Prostate gland (tissue), 2 donors: ENCODE data around the gene SMYD3. TPM values are rescaled to one million over a fixed set of nuclear protein-coding genes. Genes with fewer than 3 reads are reported as not detected.

Experiments used
- DNase-seq: peaks from one replicate; pipeline ENCODE4 v3.0.0-alpha.2; 2019; ENCODE audit warnings: low spot score
- H3K27ac ChIP-seq, 2 donors: fragments of 200-600 bp; sonication (generic); 2 replicates each; pipeline ENCODE4 v1.5.1; 2017 to 2019
- H3K27me3 ChIP-seq: fragments of 200-600 bp; sonication (generic); replicated peaks from 2 replicates; pipeline ENCODE4 v1.5.1; 2019; ENCODE audit not compliant: insufficient read depth
- H3K36me3 ChIP-seq, 2 donors: fragments of 200-600 bp; sonication (generic); 1 replicate in 1 of 2; 2 replicates in 1 of 2; pipeline versions ENCODE4 v1.5.1 to v1.8.1; 2017 to 2019
- H3K4me1 ChIP-seq: fragments of 200-600 bp; sonication (generic); replicated peaks from 2 replicates; pipeline ENCODE4 v1.5.1; 2019
- H3K4me3 ChIP-seq, 2 donors: fragments of 200-600 bp; sonication (generic); 2 replicates each; pipeline ENCODE4 v1.5.1; 2017 to 2019
- H3K9me3 ChIP-seq: fragments of 200-600 bp; sonication (generic); 2 replicates; pipeline ENCODE4 v1.5.1; 2017
- CTCF ChIP-seq, 4 experiments: fragments of 200-600 bp in 2 of 4; fragments of 450-650 bp in 2 of 4; sonication (generic) in 2 of 4; IDR thresholded peaks; 1 replicate in 3 of 4; 2 replicates in 1 of 4; pipeline ENCODE4 v1.5.1; 2016 to 2019; ENCODE audit warnings: antibody characterized with exemption in 4 of 4, mild to moderate bottlenecking in 2 of 4, moderate library complexity in 2 of 4
- POLR2A ChIP-seq: fragments of 450-650 bp; IDR thresholded peaks from one replicate; pipeline ENCODE4 v1.6.1; 2016; ENCODE audit warnings: antibody characterized with exemption, mild to moderate bottlenecking
- POLR2AphosphoS5 ChIP-seq: sonication (generic); formaldehyde crosslinking; IDR thresholded peaks from one replicate; pipeline ENCODE4 v1.6.1; 2017; ENCODE audit warnings: antibody characterized with exemption
- WGBS: methylation state at CpG from one replicate; pipeline ENCODE4 v1.1.5; 2018; 5-methylcytosine and 5-hydroxymethylcytosine counted together
- intact Hi-C: fragments of 100-400 bp; cut with DNase I; formaldehyde crosslinking; loops from one replicate; pipeline ENCODE4 v1.14.2; 2022
- total RNA-seq, 2 donors: library from RNA; depleted of rRNA; stranded (reverse); fragments of >200 nt; gene quantifications; one replicate each; pipeline ENCODE4 v1.1.0, GENCODE V29; 2016

The SMYD3 gene
- total RNA-seq, 2 donors from 2014 or later: 19.8 to 23.9 TPM

GRCh38 chr1:245856944-245857531 is 650.0 kb downstream of the SMYD3 start:
- H3K27ac ChIP-seq: no peak overlapping the region
- H3K4me3 ChIP-seq: no peak overlapping the region
- no peaks in the 10 kb centered on the region for H3K27me3 ChIP-seq
- intact Hi-C loops: no loop called here
- no peaks in the 10 kb centered on the region for H3K9me3 ChIP-seq
- no peaks in the 10 kb centered on the region for H3K4me1 ChIP-seq
- no peaks in the 10 kb centered on the region for H3K36me3 ChIP-seq
- DNase-seq: no peak
- TF ChIP-seq POLR2A: no peak
- no peak for TF ChIP-seq CTCF (IDR thresholded peaks at IDR 0.05)
- TF ChIP-seq POLR2AphosphoS5: no peak
- WGBS: 73% methylated on average over 13 of the region's 13 CpGs

GRCh38 chr1:245855846-245856730 is 651.0 kb downstream of the SMYD3 start:
- H3K27me3 ChIP-seq: no peaks in the 10 kb centered on the region
- no peak overlapping the region for H3K4me3 ChIP-seq
- intact Hi-C loops: no loop called here
- H3K9me3 ChIP-seq: no peaks in the 10 kb centered on the region
- no peak for TF ChIP-seq POLR2AphosphoS5
- TF ChIP-seq CTCF (IDR thresholded peaks at IDR 0.05): no peak
- no peak for TF ChIP-seq POLR2A
- H3K4me1 ChIP-seq: no peaks in the 10 kb centered on the region
- DNase-seq: no peak
- H3K27ac ChIP-seq: no peak overlapping the region
- 68% methylated on average over 8 of the region's 8 CpGs for WGBS
- no peaks in the 10 kb centered on the region for H3K36me3 ChIP-seq

GRCh38 chr1:245853291-245853690 is 653.8 kb downstream of the SMYD3 start:
- Histone ChIP-seq H3K27me3 (no peaks in the 10 kb centered on the region), H3K4me1 (no peaks in the 10 kb centered on the region), H3K4me3 (no peak overlapping the region), H3K36me3 (no peaks in the 10 kb centered on the region), H3K9me3 (no peaks in the 10 kb centered on the region), H3K27ac (no peak overlapping the region)
- no peak for DNase-seq
- no peak for TF ChIP-seq POLR2AphosphoS5
- TF ChIP-seq POLR2A: no peak
- no peak for TF ChIP-seq CTCF (IDR thresholded peaks at IDR 0.05)
- intact Hi-C loops: no loop called here
- WGBS: 98% methylated on average over 17 of the region's 17 CpGs

GRCh38 chr1:245843101-245843500 is 664.0 kb downstream of the SMYD3 start:
- no peaks in the 10 kb centered on the region for H3K4me1 ChIP-seq
- no peak overlapping the region for H3K27ac ChIP-seq
- H3K36me3 ChIP-seq: no peaks in the 10 kb centered on the region
- TF ChIP-seq POLR2A: no peak
- no peak for TF ChIP-seq CTCF (IDR thresholded peaks at IDR 0.05)
- TF ChIP-seq POLR2AphosphoS5: no peak
- intact Hi-C loops: no loop called here
- WGBS: 55% methylated on average over 3 of the region's 3 CpGs
- H3K27me3 ChIP-seq: no peaks in the 10 kb centered on the region
- no peaks in the 10 kb centered on the region for H3K9me3 ChIP-seq
- no peak overlapping the region for H3K4me3 ChIP-seq
- DNase-seq: no peak

- H3K4me1 ChIP-seq: no peaks in the 10 kb centered on the region
- H3K4me3 ChIP-seq: no peak overlapping the region
- H3K27me3 ChIP-seq: no peaks in the 10 kb centered on the region
- no peak for DNase-seq
- TF ChIP-seq CTCF (IDR thresholded peaks at IDR 0.05) (no peak), POLR2A (no peak), POLR2AphosphoS5 (no peak)
- intact Hi-C loops: no loop called here
- 92% methylated on average over 8 of the region's 8 CpGs for WGBS
- H3K27ac ChIP-seq: no peak overlapping the region
- H3K36me3 ChIP-seq: no peaks in the 10 kb centered on the region
- H3K9me3 ChIP-seq: no peaks in the 10 kb centered on the region
These were observed 665.0 kb downstream of the SMYD3 start for GRCh38 chr1:245842106-245842505.
